Endometrial microvascular endothelial cells (primary cell): ENCODE data around the gene ESYT2. TPM values are rescaled to one million over a fixed set of nuclear protein-coding genes. Genes with fewer than 3 reads are reported as not detected.
"Not testable (repeated sequence)": the region's sequence is repeated elsewhere in the genome, so short reads cannot be mapped to it uniquely, and the experiment has no call there.

Experiments
- in situ Hi-C: cut with HindIII; loops from 2 replicates; pipeline ENCODE4 v1.10.0; 2017; ENCODE audit warnings: low sequenced_read_pairs, low pct_unique_long_range_greater_than_20kb; ENCODE audit errors: inconsistent ontology term
- total RNA-seq: library from RNA; depleted of rRNA; stranded (reverse); fragments of >200 nt; gene quantifications from one replicate; pipeline ENCODE4 v1.2.3, GENCODE V29; 2015; ENCODE audit errors: inconsistent ontology term

Gene ESYT2
- total RNA-seq = 42.9 TPM

DNA sequence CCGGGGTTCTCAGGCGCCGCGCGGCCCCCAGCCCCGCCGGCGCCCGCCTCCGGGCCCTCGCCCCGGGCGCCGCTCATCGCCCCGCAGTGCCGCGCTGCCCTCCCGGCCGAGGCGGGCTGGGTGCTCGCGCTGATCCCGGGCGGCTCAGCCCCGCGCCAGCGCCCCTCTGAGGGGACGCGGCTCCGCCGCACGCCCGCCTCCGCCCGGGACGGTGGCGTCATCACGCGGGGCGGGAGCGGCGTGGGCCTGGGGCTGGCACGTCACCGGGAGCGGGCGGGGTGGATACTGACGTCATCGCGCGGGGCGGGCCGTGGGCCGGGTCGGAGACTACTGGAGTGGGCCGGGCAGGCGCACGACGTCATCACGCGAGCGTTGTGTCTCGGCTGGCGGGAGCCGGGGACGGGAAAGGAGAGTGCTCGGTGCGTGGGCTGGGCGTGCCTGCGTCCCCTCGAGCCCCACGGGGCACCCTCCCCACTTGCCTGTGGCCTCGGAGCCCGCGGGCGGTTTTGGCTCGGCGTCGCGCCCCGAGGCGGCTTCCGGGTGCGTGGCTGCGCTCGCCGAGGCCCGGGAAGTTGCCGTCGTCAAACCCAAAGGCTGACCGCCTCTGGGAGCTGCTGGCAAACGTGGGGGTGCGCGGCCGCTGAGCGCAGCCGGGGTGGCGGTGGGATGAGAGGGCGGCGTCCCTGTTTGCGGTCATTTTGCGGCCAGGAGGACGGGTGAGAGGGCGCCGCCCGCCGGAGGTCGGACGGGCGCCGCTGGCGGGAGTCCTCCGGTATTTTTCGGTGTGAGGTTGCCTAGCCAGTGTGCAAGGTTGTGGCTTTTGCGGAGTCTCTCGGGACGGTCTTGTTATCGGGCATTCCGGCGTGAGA is at the start of gene ESYT2:
Gene ESYT2 (minus strand): TSS at position 168 of the 869 bp plus-strand sequence. CDS start 91 bp downstream, at position 77.
- in situ Hi-C loops = no loop called here

- in situ Hi-C loops = not testable (repeated sequence)
Measured at GRCh38 chr7:158878151-158879079, 49.1 kb upstream of the ESYT2 start.

DNA sequence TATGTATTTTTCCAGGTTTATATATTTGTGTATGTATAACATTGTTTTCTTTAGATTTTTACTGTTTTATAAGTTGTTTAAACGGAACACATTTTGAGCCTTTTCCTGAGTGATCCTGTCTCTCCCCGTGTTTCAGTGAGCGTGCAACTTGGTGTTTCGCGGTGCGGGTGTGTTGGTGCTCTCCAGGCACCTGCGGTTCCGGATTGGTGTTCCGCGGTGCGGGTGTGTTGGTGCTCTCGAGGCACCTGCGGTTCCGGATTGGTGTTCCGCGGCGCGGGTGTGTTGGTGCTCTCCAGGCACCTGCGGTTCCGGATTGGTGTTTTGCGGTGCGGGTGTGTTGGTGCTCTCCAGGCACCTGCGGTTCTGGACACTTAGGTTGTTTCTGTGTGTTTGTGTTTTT is 47.7 kb upstream of the ESYT2 start:
- in situ Hi-C loops = no loop called here

- in situ Hi-C loops = no loop called here
Measured at GRCh38 chr7:158869876-158870275, 40.6 kb upstream of the ESYT2 start.

- in situ Hi-C loops = no loop called here
Measured at GRCh38 chr7:158868764-158869410, 39.6 kb upstream of the ESYT2 start.

- in situ Hi-C loops = no loop called here
Measured at GRCh38 chr7:158867214-158867984, 38.1 kb upstream of the ESYT2 start.

- in situ Hi-C loops = no loop called here
Measured at GRCh38 chr7:158865977-158866376, 36.7 kb upstream of the ESYT2 start.

DNA sequence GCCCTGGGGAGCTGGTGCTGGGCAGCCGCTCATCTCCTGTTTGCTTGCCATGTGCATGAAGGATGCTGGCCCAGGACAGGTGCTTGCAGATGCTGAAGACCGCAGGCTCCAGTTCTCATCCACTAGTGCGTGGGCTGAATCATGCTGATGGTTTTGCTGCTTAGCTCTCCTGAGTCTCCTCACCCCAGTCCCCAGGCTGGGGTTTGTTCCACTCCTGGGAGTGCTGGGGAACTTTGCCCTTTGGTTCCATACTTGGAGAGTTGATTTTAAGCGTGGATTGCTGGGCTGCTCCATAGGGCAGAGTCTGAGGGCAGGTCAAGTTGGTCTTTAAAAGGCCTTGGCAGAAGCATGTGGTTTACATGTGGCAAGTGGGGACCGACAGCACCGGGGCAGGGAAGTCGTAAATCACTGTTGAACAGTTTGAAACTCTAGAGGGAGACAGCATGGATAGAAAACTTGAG is 36.2 kb upstream of the ESYT2 start:
- in situ Hi-C loops = no loop called here

DNA sequence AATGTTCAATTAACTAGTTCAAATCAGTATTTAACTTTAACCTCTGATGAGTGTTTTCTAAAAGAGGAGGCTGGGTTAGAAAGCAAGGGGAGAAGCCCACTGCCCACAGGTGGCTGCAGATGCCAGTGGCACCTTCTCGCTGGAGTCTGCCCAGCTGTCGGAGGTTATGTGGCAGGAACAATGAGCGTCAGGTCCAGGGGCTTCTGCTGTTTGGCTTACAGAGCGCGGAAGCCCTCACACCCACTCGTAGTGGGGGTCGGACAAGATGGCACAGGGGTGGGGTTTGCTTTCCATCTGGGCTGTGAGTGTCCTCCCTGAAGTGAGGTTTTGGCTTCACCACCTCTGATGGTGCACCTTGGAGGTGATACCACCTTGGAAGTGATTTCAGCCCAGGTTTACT is 35.5 kb upstream of the ESYT2 start:
- in situ Hi-C loops = no loop called here

GRCh38 chr7:158864507-158864820 is 35.2 kb upstream of the ESYT2 start:
- in situ Hi-C loops = no loop called here

DNA sequence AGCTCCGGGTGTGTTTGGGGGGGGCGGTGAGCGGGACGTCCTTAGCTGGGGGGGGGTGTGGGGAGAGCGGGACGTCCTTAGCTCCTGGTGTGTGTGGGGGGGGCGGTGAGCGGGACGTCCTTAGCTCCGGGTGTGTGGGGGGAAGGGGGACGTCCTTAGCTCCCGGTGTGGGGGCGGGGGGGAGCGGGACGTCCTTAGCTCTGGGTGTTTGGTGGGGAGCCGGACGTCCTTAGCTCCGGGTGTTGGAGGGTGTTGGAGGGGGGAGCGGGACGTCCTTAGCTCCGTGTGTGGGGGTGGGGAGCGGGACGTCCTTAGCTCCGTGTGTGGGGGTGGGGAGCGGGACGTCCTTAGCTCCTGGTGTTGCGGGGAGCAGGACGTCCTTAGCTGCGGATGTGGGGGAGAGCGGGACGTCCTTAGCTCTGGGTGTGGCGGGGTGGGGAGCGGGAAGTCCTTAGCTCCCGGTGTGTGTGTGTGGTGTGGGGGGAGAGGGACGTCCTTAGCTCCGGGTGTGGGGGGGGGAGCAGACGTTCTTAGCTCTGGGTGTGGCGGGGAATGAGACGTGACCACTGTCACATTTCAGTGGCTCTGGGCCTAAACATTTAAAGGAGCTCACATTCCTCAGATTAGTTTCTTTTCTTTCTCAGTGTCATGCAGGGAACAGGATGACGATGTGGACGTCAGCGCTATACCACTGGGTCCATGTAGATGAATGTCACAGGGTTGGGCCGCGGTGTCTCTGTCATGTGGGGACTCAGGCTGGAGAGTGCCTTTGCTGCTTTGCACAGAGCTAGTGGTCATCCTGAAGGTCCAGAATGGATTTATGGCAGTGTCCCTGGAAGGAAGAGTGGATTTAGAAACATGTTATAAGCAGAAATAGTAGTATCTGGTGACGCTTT is 34.5 kb upstream of the ESYT2 start:
- in situ Hi-C loops = no loop called here

GRCh38 chr7:158862985-158863610 is 33.8 kb upstream of the ESYT2 start:
- in situ Hi-C loops = not testable (repeated sequence)

GRCh38 chr7:158861936-158862704 is 32.8 kb upstream of the ESYT2 start:
- in situ Hi-C loops = no loop called here

GRCh38 chr7:158861004-158861787 is 31.9 kb upstream of the ESYT2 start:
- in situ Hi-C loops = no loop called here

- in situ Hi-C loops = no loop called here
Measured at GRCh38 chr7:158860394-158860793, 31.1 kb upstream of the ESYT2 start.
